ENCODE results near the gene NHP2.

NHP2 gene

DNA sequence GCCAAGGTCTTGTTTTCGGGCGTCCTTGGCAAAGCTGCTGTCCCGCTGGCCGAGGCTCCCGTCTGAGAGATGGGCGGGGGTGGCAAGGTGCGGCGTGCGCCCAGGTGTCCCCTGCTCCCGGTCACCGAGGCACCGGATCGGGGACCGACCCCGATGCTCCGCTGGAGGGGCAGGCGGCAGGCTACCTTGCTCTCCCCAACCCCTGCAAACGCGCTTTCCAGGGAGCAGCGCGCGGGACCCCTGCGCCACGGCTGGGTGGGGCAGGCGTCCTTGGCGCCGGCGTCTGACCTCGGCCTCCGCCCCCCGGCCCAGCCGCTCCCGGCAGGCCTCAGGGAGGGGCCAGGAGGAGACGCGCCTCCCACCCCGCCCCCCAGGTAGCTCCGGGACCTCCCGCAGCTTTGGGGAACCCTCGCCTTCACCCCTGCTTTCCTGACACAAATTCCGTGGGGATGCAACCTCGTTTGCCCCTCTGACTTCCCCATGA is 39.8 kb downstream of the NHP2 start:
- peak overlapping the region; percentile 0 for H3K9ac ChIP-seq
- no peaks in the 10 kb centered on the region for H3K27me3 ChIP-seq (ENCODE audit: control insufficient read depth, insufficient read depth, low read length)

DNA sequence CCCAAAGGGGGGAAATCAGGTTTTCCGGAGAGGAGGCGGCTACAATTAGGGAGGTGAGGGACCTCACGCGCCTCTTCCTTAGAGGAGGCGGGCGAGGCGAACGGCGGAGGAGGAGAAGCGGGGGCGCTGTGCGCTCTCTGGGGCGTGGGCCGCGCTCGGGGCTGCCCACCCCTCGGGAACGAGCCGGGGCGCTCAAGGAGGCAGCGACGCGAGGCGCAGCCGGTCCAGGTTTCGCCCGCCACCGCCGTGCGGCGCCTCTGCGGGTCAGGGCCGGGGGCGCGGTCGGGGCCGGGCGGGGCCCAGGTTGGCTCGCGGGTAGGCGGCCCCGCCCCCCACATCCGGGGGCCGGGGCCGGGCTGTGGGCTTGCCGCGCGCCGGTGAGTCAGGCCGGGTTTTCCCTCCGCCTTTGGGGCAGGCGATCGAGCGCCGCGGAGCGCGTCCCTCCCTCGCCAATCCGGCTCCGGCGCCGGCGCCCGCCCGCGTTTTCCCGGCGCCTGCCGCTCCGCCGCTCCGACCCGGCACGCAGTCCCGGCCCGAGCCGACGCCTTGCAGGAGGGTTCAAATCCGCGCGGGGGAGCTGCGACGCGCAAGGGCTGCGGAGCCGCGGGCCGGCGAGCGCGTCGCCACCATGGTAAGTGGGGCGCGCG is 40.4 kb downstream of the NHP2 start, which contains the start of gene N4BP3:
TSS of gene N4BP3 (plus strand) at position 392 of the 647 bp plus-strand sequence. CDS start 6,052 bp downstream, outside the sequence.
- H3K9me3 ChIP-seq (ENCODE audit: control insufficient read depth, low read length): no peaks in the 10 kb centered on the region
- peak within 1 kb of the TSS; percentile 94 for H2AFZ ChIP-seq
- H3K4me3 ChIP-seq (ENCODE audit: low read depth, low read length): peak within 1 kb of the TSS; percentile 64
- TF ChIP-seq, protein P1, sequence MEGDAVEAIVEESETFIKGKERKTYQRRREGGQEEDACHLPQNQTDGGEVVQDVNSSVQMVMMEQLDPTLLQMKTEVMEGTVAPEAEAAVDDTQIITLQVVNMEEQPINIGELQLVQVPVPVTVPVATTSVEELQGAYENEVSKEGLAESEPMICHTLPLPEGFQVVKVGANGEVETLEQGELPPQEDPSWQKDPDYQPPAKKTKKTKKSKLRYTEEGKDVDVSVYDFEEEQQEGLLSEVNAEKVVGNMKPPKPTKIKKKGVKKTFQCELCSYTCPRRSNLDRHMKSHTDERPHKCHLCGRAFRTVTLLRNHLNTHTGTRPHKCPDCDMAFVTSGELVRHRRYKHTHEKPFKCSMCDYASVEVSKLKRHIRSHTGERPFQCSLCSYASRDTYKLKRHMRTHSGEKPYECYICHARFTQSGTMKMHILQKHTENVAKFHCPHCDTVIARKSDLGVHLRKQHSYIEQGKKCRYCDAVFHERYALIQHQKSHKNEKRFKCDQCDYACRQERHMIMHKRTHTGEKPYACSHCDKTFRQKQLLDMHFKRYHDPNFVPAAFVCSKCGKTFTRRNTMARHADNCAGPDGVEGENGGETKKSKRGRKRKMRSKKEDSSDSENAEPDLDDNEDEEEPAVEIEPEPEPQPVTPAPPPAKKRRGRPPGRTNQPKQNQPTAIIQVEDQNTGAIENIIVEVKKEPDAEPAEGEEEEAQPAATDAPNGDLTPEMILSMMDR (IDR thresholded peaks at IDR 0.05): no peak
- H3K4me2 ChIP-seq (ENCODE audit: low read length): peak within 1 kb of the TSS; percentile 89
- no peaks in the 10 kb centered on the region for H3K36me3 ChIP-seq (ENCODE audit: control insufficient read depth, insufficient read depth, low read length)
- H3K27me3 ChIP-seq (ENCODE audit: control insufficient read depth, insufficient read depth, low read length): no peaks in the 10 kb centered on the region
- peak within 1 kb of the TSS; percentile 0 for H3K9ac ChIP-seq
- peak within 1 kb of the TSS; percentile 61 for H3K27ac ChIP-seq
- H3K79me2 ChIP-seq: peaks cover 3% of the 10 kb centered on the region
- H3K4me1 ChIP-seq: peaks cover 8% of the 10 kb centered on the region

More for the DNA sequence above, 39.8 kb downstream of the NHP2 start:
- H3K4me2 ChIP-seq (ENCODE audit: low read length): peak overlapping the region; percentile 89
- peaks cover 7% of the 10 kb centered on the region for H3K4me1 ChIP-seq
- peak overlapping the region; percentile 79 for H2AFZ ChIP-seq
- H3K79me2 ChIP-seq: peaks cover 3% of the 10 kb centered on the region
- no peaks in the 10 kb centered on the region for H3K9me3 ChIP-seq (ENCODE audit: control insufficient read depth, low read length)
- TF ChIP-seq, protein P1 (IDR thresholded peaks at IDR 0.05): no peak
- peak overlapping the region; percentile 64 for H3K4me3 ChIP-seq (ENCODE audit: low read depth, low read length)
- H3K36me3 ChIP-seq (ENCODE audit: control insufficient read depth, insufficient read depth, low read length): no peaks in the 10 kb centered on the region
- H3K27ac ChIP-seq: peak overlapping the region; percentile 61

DNA sequence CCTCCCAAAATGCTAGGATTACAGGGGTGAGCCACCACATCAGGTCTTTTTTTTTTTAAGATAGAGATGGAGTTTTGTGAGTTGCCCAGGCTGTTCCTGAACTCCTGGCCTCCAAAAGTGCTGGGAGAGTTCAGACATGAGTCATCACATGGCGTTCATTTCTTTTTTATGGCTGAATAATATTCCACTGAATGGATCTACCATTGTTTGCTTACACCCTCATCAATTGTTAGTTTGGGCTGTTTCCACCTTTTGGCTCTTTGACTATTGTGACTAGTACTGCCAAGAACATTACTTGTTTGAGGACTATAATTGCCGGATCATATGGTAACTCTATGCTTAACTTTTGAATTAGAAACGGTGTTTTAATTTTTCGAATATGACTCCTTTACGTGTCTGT is 41.1 kb downstream of the NHP2 start:
- no peaks in the 10 kb centered on the region for H3K9me3 ChIP-seq (ENCODE audit: control insufficient read depth, low read length)
- peak overlapping the region; percentile 56 for H3K4me3 ChIP-seq (ENCODE audit: low read depth, low read length)
- no peaks in the 10 kb centered on the region for H3K27me3 ChIP-seq (ENCODE audit: control insufficient read depth, insufficient read depth, low read length)
- H3K79me2 ChIP-seq: peaks cover 3% of the 10 kb centered on the region
- H3K36me3 ChIP-seq (ENCODE audit: control insufficient read depth, insufficient read depth, low read length): no peaks in the 10 kb centered on the region
- H3K4me1 ChIP-seq: peaks cover 15% of the 10 kb centered on the region
- H3K9ac ChIP-seq: no peak overlapping the region
- peak overlapping the region; percentile 77 for H3K4me2 ChIP-seq (ENCODE audit: low read length)
- peak overlapping the region; percentile 94 for H2AFZ ChIP-seq
- peak overlapping the region; percentile 59 for H3K27ac ChIP-seq
- TF ChIP-seq, protein P1 (IDR thresholded peaks at IDR 0.05): no peak

DNA sequence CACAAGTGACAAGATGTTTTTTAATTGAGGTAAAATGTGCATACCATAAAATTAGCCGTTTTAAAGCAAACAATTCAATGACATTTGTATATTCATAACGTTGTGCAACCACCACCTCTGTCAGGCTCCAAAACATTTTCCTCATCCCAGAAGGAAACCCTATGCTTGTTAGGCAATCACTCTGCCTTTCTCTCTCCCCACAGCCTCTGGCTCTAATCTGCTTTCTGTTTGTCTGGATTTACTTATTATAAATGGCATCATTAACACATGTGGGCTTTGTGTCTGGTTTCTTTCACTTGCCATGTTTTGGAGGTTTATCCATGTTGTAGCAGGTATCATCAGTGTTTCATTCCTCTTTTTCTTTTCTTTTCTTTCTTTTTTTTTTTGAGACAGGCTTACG is 41.8 kb downstream of the NHP2 start:
- Histone ChIP-seq H3K4me1 (peaks cover 16% of the 10 kb centered on the region), H3K27ac (no peak overlapping the region)
- TF ChIP-seq, protein P1 (IDR thresholded peaks at IDR 0.05): no peak

More for the DNA sequence above, 41.8 kb downstream of the NHP2 start:
- Histone ChIP-seq H3K4me3 (ENCODE audit: low read depth, low read length) (no peak overlapping the region), H2AFZ (no peak overlapping the region), H3K4me2 (ENCODE audit: low read length) (no peak overlapping the region), H3K79me2 (peaks cover 3% of the 10 kb centered on the region), H3K9ac (no peak overlapping the region), H3K9me3 (ENCODE audit: control insufficient read depth, low read length) (no peaks in the 10 kb centered on the region), H3K36me3 (ENCODE audit: control insufficient read depth, insufficient read depth, low read length) (no peaks in the 10 kb centered on the region), H3K27me3 (ENCODE audit: control insufficient read depth, insufficient read depth, low read length) (no peaks in the 10 kb centered on the region)

Data from parathyroid adenoma (tissue), 2 donors.